Measurements from ENCODE around the gene SORT1. TPM values are rescaled to one million over a fixed set of nuclear protein-coding genes. Genes with fewer than 3 reads are reported as not detected.
A peak's percentile ranks its signal among the peaks of the same experiment; 100 is the strongest.

SORT1 gene
- total and polyA plus RNA-seq, 2 of the 13 experiments (the other 11 are each of a cell fraction or from before 2014, with no cell fraction given), result 32.4 to 93.0 TPM

GRCh38 chr1:109441069-109441468, 43.4 kb upstream of the SORT1 start (continued):
- TF ChIP-seq ZFP36 (IDR thresholded peaks at IDR 0.05; ENCODE audit: borderline replicate concordance, low read depth, low read length, partially characterized antibody) (peak; percentile 85), SRSF1 (optimal IDR thresholded peaks at IDR 0.05; ENCODE audit: low read depth, low read length) (no peak), NR2C2 (CRISPR knock-in tag; IDR thresholded peaks at IDR 0.05; ENCODE audit: borderline replicate concordance) (0 out of 2 replicates have a peak, but pooled peaks have one; percentile 21), ZNF589 (CRISPR knock-in tag; conservative IDR thresholded peaks at IDR 0.05) (peak; percentile 50; the same call in 1 of the 2 replicates), MZF1 (CRISPR knock-in tag; IDR thresholded peaks at IDR 0.05; ENCODE audit: borderline replicate concordance) (no peak), ZNF776 (CRISPR knock-in tag; IDR thresholded peaks at IDR 0.05) (no peak), ZFP62 (CRISPR knock-in tag; IDR thresholded peaks at IDR 0.05) (no peak), ZNF101 (CRISPR knock-in tag; IDR thresholded peaks at IDR 0.05; ENCODE audit: borderline replicate concordance, low read depth) (no peak), ETS1 (CRISPR knock-in tag; IDR thresholded peaks at IDR 0.05) (no peak), MAFK (conservative IDR thresholded peaks at IDR 0.05 in 1 of 2, IDR thresholded peaks at IDR 0.05 in 1 of 2; ENCODE audit: low read length in 2 of 2) (no peak), MTERF4 (CRISPR knock-in tag; IDR thresholded peaks at IDR 0.05) (no peak), ZBTB38 (CRISPR knock-in tag; IDR thresholded peaks at IDR 0.05) (no peak), BCL6 (CRISPR knock-in tag; IDR thresholded peaks at IDR 0.05) (peak; percentile 58; the same call in 1 of the 2 replicates)
- TF ChIP-seq, protein P1, sequence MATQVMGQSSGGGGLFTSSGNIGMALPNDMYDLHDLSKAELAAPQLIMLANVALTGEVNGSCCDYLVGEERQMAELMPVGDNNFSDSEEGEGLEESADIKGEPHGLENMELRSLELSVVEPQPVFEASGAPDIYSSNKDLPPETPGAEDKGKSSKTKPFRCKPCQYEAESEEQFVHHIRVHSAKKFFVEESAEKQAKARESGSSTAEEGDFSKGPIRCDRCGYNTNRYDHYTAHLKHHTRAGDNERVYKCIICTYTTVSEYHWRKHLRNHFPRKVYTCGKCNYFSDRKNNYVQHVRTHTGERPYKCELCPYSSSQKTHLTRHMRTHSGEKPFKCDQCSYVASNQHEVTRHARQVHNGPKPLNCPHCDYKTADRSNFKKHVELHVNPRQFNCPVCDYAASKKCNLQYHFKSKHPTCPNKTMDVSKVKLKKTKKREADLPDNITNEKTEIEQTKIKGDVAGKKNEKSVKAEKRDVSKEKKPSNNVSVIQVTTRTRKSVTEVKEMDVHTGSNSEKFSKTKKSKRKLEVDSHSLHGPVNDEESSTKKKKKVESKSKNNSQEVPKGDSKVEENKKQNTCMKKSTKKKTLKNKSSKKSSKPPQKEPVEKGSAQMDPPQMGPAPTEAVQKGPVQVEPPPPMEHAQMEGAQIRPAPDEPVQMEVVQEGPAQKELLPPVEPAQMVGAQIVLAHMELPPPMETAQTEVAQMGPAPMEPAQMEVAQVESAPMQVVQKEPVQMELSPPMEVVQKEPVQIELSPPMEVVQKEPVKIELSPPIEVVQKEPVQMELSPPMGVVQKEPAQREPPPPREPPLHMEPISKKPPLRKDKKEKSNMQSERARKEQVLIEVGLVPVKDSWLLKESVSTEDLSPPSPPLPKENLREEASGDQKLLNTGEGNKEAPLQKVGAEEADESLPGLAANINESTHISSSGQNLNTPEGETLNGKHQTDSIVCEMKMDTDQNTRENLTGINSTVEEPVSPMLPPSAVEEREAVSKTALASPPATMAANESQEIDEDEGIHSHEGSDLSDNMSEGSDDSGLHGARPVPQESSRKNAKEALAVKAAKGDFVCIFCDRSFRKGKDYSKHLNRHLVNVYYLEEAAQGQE (IDR thresholded peaks at IDR 0.05; ENCODE audit: borderline replicate concordance in 1 of 2, low read depth in 1 of 2, low read length in 2 of 2), result no peak; a peak in 1 of 4 replicates
- TF ChIP-seq, protein P2, sequence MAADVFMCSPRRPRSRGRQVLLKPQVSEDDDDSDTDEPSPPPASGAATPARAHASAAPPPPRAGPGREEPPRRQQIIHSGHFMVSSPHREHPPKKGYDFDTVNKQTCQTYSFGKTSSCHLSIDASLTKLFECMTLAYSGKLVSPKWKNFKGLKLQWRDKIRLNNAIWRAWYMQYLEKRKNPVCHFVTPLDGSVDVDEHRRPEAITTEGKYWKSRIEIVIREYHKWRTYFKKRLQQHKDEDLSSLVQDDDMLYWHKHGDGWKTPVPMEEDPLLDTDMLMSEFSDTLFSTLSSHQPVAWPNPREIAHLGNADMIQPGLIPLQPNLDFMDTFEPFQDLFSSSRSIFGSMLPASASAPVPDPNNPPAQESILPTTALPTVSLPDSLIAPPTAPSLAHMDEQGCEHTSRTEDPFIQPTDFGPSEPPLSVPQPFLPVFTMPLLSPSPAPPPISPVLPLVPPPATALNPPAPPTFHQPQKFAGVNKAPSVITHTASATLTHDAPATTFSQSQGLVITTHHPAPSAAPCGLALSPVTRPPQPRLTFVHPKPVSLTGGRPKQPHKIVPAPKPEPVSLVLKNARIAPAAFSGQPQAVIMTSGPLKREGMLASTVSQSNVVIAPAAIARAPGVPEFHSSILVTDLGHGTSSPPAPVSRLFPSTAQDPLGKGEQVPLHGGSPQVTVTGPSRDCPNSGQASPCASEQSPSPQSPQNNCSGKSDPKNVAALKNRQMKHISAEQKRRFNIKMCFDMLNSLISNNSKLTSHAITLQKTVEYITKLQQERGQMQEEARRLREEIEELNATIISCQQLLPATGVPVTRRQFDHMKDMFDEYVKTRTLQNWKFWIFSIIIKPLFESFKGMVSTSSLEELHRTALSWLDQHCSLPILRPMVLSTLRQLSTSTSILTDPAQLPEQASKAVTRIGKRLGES (CRISPR knock-in tag; IDR thresholded peaks at IDR 0.05; ENCODE audit: borderline replicate concordance), result no peak
- TF ChIP-seq, protein P3, sequence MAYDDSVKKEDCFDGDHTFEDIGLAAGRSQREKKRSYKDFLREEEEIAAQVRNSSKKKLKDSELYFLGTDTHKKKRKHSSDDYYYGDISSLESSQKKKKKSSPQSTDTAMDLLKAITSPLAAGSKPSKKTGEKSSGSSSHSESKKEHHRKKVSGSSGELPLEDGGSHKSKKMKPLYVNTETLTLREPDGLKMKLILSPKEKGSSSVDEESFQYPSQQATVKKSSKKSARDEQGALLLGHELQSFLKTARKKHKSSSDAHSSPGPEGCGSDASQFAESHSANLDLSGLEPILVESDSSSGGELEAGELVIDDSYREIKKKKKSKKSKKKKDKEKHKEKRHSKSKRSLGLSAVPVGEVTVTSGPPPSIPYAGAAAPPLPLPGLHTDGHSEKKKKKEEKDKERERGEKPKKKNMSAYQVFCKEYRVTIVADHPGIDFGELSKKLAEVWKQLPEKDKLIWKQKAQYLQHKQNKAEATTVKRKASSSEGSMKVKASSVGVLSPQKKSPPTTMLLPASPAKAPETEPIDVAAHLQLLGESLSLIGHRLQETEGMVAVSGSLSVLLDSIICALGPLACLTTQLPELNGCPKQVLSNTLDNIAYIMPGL (CRISPR knock-in tag; IDR thresholded peaks at IDR 0.05; ENCODE audit: borderline replicate concordance in 1 of 2, low read depth in 1 of 2), result no peak
- TF ChIP-seq, protein P4, sequence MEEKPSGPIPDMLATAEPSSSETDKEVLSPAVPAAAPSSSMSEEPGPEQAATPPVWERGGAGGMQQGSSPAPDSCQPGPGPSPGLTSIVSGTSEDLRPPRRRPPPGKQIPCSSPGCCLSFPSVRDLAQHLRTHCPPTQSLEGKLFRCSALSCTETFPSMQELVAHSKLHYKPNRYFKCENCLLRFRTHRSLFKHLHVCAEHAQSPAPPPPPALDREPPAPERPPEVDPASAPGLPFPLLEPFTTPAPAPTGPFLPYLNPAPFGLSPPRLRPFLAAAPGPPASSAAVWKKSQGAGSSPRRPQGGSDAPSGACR (CRISPR knock-in tag; IDR thresholded peaks at IDR 0.05), result no peak
